ENCODE data around the gene P2RX6.

- TF ChIP-seq CTCF (conservative IDR thresholded peaks at IDR 0.05; ENCODE audit: low read depth, low read length) (no peak), MXI1 (IDR thresholded peaks at IDR 0.05; ENCODE audit: borderline replicate concordance, low read depth, low read length) (no peak), RAD21 (IDR thresholded peaks at IDR 0.05; ENCODE audit: low read length) (no peak), MAFK (IDR thresholded peaks at IDR 0.05; ENCODE audit: low read depth, low read length) (no peak), USF2 (IDR thresholded peaks at IDR 0.05; ENCODE audit: low read depth, low read length) (no peak), BHLHE40 (IDR thresholded peaks at IDR 0.05; ENCODE audit: low read depth, low read length) (no peak), FOS (IDR thresholded peaks at IDR 0.05; ENCODE audit: low read depth, low read length) (no peak), RCOR1 (IDR thresholded peaks at IDR 0.05; ENCODE audit: insufficient replicate concordance, low read length) (no peak), CEBPB (IDR thresholded peaks at IDR 0.05; ENCODE audit: low read depth, low read length) (no peak), POLR2A (IDR thresholded peaks at IDR 0.05; ENCODE audit: low read depth, low read length) (no peak)
These were observed 16.3 kb upstream of the P2RX6 start for GRCh38 chr22:20998411-20999336.
